PC-9 (cell line): ENCODE results near the gene PEX5. TPM values are rescaled to one million over a fixed set of nuclear protein-coding genes. Genes with fewer than 3 reads are reported as not detected.

Experiments used
- BruUV-seq: library from RNA; stranded (reverse); fragments of 400-500 nt; replicated peaks from 2 replicates; lab custom pipeline; 2021; lab: Mats Ljungman, UMichigan
- CTCF ChIA-PET: fragments of 300-600 bp; sonication (Branson Sonifier 250); formaldehyde crosslinking; loops from one replicate; lab custom pipeline; 2022; ENCODE audit warnings: antibody characterized with exemption; lab: Charles Lee
- POLR2A ChIA-PET: fragments of 300-600 bp; sonication (Branson Sonifier 250); formaldehyde crosslinking; loops from one replicate; lab custom pipeline; 2022; ENCODE audit warnings: antibody characterized with exemption; ENCODE audit not compliant: unreplicated experiment; lab: Charles Lee
- DNase-seq, 2 experiments: peaks; one replicate each; pipeline versions ENCODE4 v3.0.0 to v3.0.0-alpha.2; 2015 to 2022; ENCODE audit warnings: mixed read lengths in 1 of 2
- H2AFZ ChIP-seq: fragments of 200-600 bp; sonication (generic); 2 replicates; pipeline ENCODE4 v1.8.1; 2017; ENCODE audit warnings: antibody characterized with exemption
- H3F3A ChIP-seq: fragments of 200-600 bp; sonication (generic); 2 replicates; pipeline ENCODE4 v1.8.1; 2017; ENCODE audit warnings: antibody characterized with exemption, mild to moderate bottlenecking, low read depth; ENCODE audit not compliant: insufficient read depth
- H3K27ac ChIP-seq: fragments of 200-600 bp; sonication (generic); 2 replicates; pipeline ENCODE4 v1.6.1; 2016; ENCODE audit warnings: mixed run types
- H3K27me3 ChIP-seq: fragments of 200-600 bp; sonication (generic); 2 replicates; pipeline ENCODE4 v1.6.1; 2016; ENCODE audit warnings: low read depth, mixed run types; ENCODE audit not compliant: insufficient read depth
- H3K36me3 ChIP-seq: fragments of 200-600 bp; sonication (generic); 2 replicates; pipeline ENCODE4 v1.6.1; 2016; ENCODE audit warnings: low read depth, mixed run types
- H3K4me1 ChIP-seq: fragments of 200-600 bp; sonication (generic); replicated peaks from 2 replicates; pipeline ENCODE4 v1.6.1; 2016; ENCODE audit warnings: mixed run types; ENCODE audit not compliant: insufficient read depth
- H3K4me2 ChIP-seq: fragments of 200-600 bp; sonication (generic); 2 replicates; pipeline ENCODE4 v1.6.1; 2017; ENCODE audit warnings: mixed run types
- H3K4me3 ChIP-seq: fragments of 200-600 bp; sonication (generic); 2 replicates; pipeline ENCODE4 v1.6.1; 2016; ENCODE audit warnings: mixed run types
- H3K79me2 ChIP-seq: fragments of 200-600 bp; sonication (generic); 2 replicates; pipeline ENCODE4 v1.6.1; 2017; ENCODE audit warnings: low read depth, mixed run types
- H3K9me2 ChIP-seq: fragments of 200-600 bp; sonication (generic); 2 replicates; pipeline ENCODE4 v1.8.1; 2017; ENCODE audit warnings: mild to moderate bottlenecking; ENCODE audit not compliant: insufficient read depth
- H3K9me3 ChIP-seq: fragments of 200-600 bp; sonication (generic); 2 replicates; pipeline ENCODE4 v1.8.1; 2016; ENCODE audit warnings: low read depth; ENCODE audit not compliant: insufficient read depth
- H4K20me1 ChIP-seq: fragments of 200-600 bp; sonication (generic); 2 replicates; pipeline ENCODE4 v1.8.1; 2017; ENCODE audit not compliant: insufficient read depth
- CTCF ChIP-seq: fragments of 200-600 bp; sonication (generic); conservative IDR thresholded peaks from 2 replicates; pipeline ENCODE4 v1.6.1; 2017; ENCODE audit warnings: mixed run types, antibody characterized with exemption, mild to moderate bottlenecking, moderate library complexity
- EZH2 ChIP-seq: fragments of 200-600 bp; sonication (generic); IDR thresholded peaks from 2 replicates; pipeline ENCODE4 v1.8.0; 2017; ENCODE audit warnings: antibody characterized with exemption, low read depth
- intact Hi-C: fragments of 100-400 bp; cut with micrococcal nuclease; formaldehyde crosslinking; loops from one replicate; pipeline ENCODE4 v1.10.0; 2022; ENCODE audit not compliant: unreplicated experiment
- total RNA-seq: library from RNA; stranded (reverse); gene quantifications from 2 replicates; pipeline ENCODE4 v1.2.3, GENCODE V29; 2021

The PEX5 gene
- total RNA-seq, 1 experiment from 2014 or later: 62.1 TPM

DNA sequence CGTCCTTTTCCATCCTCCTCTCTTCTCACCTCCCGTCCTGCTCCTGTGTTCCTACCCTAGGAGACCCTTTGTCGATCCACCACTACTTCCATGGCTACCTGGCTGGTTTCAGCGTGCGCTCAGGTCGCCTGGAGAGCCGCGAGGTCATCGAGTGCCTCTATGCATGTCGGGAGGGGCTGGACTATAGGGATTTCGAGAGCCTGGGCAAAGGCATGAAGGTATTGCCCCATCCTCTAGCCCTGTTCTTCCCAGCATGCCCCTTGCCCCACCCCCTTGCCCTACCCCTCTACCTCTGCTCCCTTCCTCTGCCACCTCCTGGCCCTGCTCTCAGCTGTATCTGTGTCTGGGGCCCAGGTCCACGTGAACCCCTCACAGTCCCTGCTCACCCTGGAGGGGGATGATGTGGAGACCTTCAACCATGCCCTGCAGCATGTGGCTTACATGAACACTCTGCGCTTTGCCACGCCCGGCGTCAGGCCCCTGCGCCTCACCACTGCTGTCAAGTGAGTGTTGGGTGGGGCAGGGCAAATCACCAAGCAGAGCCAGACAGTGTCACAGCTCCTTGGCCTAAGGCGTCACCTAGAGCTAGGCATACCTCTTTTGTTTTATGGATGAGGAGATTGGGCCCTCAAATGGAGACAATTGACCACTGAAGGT lies 46.5 kb upstream of the PEX5 start:
- H3K4me2 ChIP-seq: no peak overlapping the region
- H3K4me1 ChIP-seq: no peaks in the 10 kb centered on the region
- BruUV-seq: no TSS peak
- no peaks in the 10 kb centered on the region; the same call in 1 of the 2 replicates for H4K20me1 ChIP-seq
- H2AFZ ChIP-seq: no peak overlapping the region
- no peak for DNase-seq
- no peak for TF ChIP-seq EZH2
- TF ChIP-seq CTCF: no peak
- CTCF ChIA-PET: interaction anchor here (0.6 to 1.0 kb wide), 3 partner anchors 63 to 221 kb away, joined by 3 to 8 read pairs (median 3); no protein-coding TSS in a partner anchor
- POLR2A ChIA-PET: interaction anchor here (0.6 kb wide), 1 partner anchor 12 kb away, joined by 3 read pairs; no protein-coding TSS in a partner anchor
- H3K27me3 ChIP-seq: no peaks in the 10 kb centered on the region
- no peak overlapping the region for H3K27ac ChIP-seq
- no peaks in the 10 kb centered on the region; the same call in 1 of the 2 replicates for H3F3A ChIP-seq
- no peaks in the 10 kb centered on the region for H3K9me3 ChIP-seq
- peaks cover 4% of the 10 kb centered on the region; the same call in 1 of the 2 replicates for H3K36me3 ChIP-seq
- no peaks in the 10 kb centered on the region for H3K9me2 ChIP-seq
- H3K79me2 ChIP-seq: no peaks in the 10 kb centered on the region
- intact Hi-C loops: loop anchor here (1.0 to 2.0 kb wide), 4 partner anchors 45 to 496 kb away; partner anchors contain the start of genes C12orf57 and C1S
- no peak overlapping the region for H3K4me3 ChIP-seq

- Histone ChIP-seq H2AFZ (no peak overlapping the region), H3K27me3 (no peaks in the 10 kb centered on the region), H4K20me1 (no peaks in the 10 kb centered on the region; the same call in 1 of the 2 replicates), H3K4me3 (no peak overlapping the region), H3K4me2 (no peak overlapping the region), H3K27ac (no peak overlapping the region), H3K9me3 (no peaks in the 10 kb centered on the region), H3K79me2 (no peaks in the 10 kb centered on the region), H3K36me3 (peaks cover 4% of the 10 kb centered on the region; the same call in 1 of the 2 replicates), H3K4me1 (no peaks in the 10 kb centered on the region), H3K9me2 (no peaks in the 10 kb centered on the region), H3F3A (no peaks in the 10 kb centered on the region; the same call in 1 of the 2 replicates)
- intact Hi-C loops: loop anchor here (1.0 to 2.0 kb wide), 2 partner anchors 83 to 495 kb away; partner anchors contain the start of gene C1S
- no TSS peak for BruUV-seq
- DNase-seq: no peak
- TF ChIP-seq CTCF: no peak
- TF ChIP-seq EZH2: no peak
- POLR2A ChIA-PET: no interaction called here
- CTCF ChIA-PET: interaction anchor here (1.0 kb wide), 2 partner anchors 27 to 64 kb away, joined by 3 to 8 read pairs; no protein-coding TSS in a partner anchor
Measured at GRCh38 chr12:7143564-7143963, 45.9 kb upstream of the PEX5 start.

- H3F3A ChIP-seq: no peaks in the 10 kb centered on the region; the same call in 1 of the 2 replicates
- no peak for TF ChIP-seq EZH2
- TF ChIP-seq CTCF: peak; percentile 81
- DNase-seq: no peak
- H3K4me2 ChIP-seq: no peak overlapping the region
- H3K36me3 ChIP-seq: peaks cover 6% of the 10 kb centered on the region; the same call in 1 of the 2 replicates
- POLR2A ChIA-PET: interaction anchor here (0.7 kb wide), 1 partner anchor 681 kb away, joined by 16 read pairs; no protein-coding TSS in a partner anchor
- no peaks in the 10 kb centered on the region for H3K27me3 ChIP-seq
- no peak overlapping the region for H3K27ac ChIP-seq
- no peaks in the 10 kb centered on the region for H3K4me1 ChIP-seq
- CTCF ChIA-PET: interaction anchor here (0.6 to 1.5 kb wide), 4 partner anchors 11 to 265 kb away, joined by 3 to 10 read pairs (median 4); partner anchors contain the start of genes C12orf57 and RNU7-1
- H2AFZ ChIP-seq: no peak overlapping the region
- intact Hi-C loops: no loop called here
- H3K4me3 ChIP-seq: no peak overlapping the region
- no TSS peak for BruUV-seq
- no peaks in the 10 kb centered on the region for H3K79me2 ChIP-seq
- H3K9me2 ChIP-seq: no peaks in the 10 kb centered on the region
- H4K20me1 ChIP-seq: no peaks in the 10 kb centered on the region; the same call in 1 of the 2 replicates
- no peaks in the 10 kb centered on the region for H3K9me3 ChIP-seq
Measured at GRCh38 chr12:7144414-7145120, 44.9 kb upstream of the PEX5 start.
